ENCODE measurements around the gene RNU1-4.
"Not testable (repeated sequence)": the region's sequence is repeated elsewhere in the genome, so short reads cannot be mapped to it uniquely, and the experiment has no call there.

GRCh38 chr1:16776248-16776647 is 35.9 kb downstream of the RNU1-4 start:
- TF ChIP-seq, protein P1, sequence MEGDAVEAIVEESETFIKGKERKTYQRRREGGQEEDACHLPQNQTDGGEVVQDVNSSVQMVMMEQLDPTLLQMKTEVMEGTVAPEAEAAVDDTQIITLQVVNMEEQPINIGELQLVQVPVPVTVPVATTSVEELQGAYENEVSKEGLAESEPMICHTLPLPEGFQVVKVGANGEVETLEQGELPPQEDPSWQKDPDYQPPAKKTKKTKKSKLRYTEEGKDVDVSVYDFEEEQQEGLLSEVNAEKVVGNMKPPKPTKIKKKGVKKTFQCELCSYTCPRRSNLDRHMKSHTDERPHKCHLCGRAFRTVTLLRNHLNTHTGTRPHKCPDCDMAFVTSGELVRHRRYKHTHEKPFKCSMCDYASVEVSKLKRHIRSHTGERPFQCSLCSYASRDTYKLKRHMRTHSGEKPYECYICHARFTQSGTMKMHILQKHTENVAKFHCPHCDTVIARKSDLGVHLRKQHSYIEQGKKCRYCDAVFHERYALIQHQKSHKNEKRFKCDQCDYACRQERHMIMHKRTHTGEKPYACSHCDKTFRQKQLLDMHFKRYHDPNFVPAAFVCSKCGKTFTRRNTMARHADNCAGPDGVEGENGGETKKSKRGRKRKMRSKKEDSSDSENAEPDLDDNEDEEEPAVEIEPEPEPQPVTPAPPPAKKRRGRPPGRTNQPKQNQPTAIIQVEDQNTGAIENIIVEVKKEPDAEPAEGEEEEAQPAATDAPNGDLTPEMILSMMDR (IDR thresholded peaks at IDR 0.05; ENCODE audit: insufficient read depth, low read depth, low read length) = not testable (repeated sequence)
- not testable (repeated sequence) for TF ChIP-seq EZH2 (IDR thresholded peaks at IDR 0.05; ENCODE audit: insufficient read depth, low read length)

Data from astrocyte (in vitro differentiated cells and primary cell).